GM20000 (cell line): ENCODE data around the gene GALNT3.

ENCODE experiments used
- DNase-seq: peaks from one replicate; pipeline ENCODE4 v3.0.0; 2012; ENCODE audit warnings: low spot score
- CTCF ChIP-seq: IDR thresholded peaks from 2 replicates; pipeline ENCODE4 v1.5.1; 2012; ENCODE audit warnings: mild to moderate bottlenecking, control low read depth; ENCODE audit errors: extremely low read depth, missing control alignments

The GALNT3 gene

GRCh38 chr2:165793779-165794535 lies at the start of gene GALNT3:
Gene GALNT3 (minus strand): TSS chr2:165794247. CDS start chr2:165770700, 23,547 bp downstream.
- no peak for TF ChIP-seq CTCF
- DNase-seq, result peak; percentile 51

GRCh38 chr2:165843351-165843750 lies 49.3 kb upstream of the GALNT3 start:
- TF ChIP-seq CTCF, result no peak
- DNase-seq, result no peak

GRCh38 chr2:165840333-165840958 lies 46.4 kb upstream of the GALNT3 start:
- TF ChIP-seq CTCF, result no peak
- no peak for DNase-seq

GRCh38 chr2:165839610-165840009 lies 45.6 kb upstream of the GALNT3 start:
- no peak for DNase-seq
- TF ChIP-seq CTCF, result no peak

- TF ChIP-seq CTCF, result no peak
- DNase-seq, result no peak
Observed at GRCh38 chr2:165837122-165837521, 43.1 kb upstream of the GALNT3 start.

- DNase-seq, result no peak
- no peak for TF ChIP-seq CTCF
Observed at GRCh38 chr2:165835363-165835762, 41.3 kb upstream of the GALNT3 start.

GRCh38 chr2:165833156-165833555 lies 39.1 kb upstream of the GALNT3 start:
- no peak for TF ChIP-seq CTCF
- DNase-seq, result no peak
